Right atrium auricular region (tissue), 2 donors: ENCODE results near the gene GPR3. TPM values are rescaled to one million over a fixed set of nuclear protein-coding genes. Genes with fewer than 3 reads are reported as not detected.

ENCODE experiments used
- DNase-seq: peaks from one replicate; pipeline ENCODE4 v3.0.0-alpha.2; 2019; ENCODE audit warnings: low spot score
- H3K27ac ChIP-seq, 2 donors: fragments of 200-600 bp; sonication (generic); 1 replicate in 1 of 2; 2 replicates in 1 of 2; pipeline ENCODE4 v1.5.1; 2016 to 2019
- H3K27me3 ChIP-seq, 2 donors: fragments of 200-600 bp; sonication (generic); one replicate each; pipeline versions ENCODE4 v1.5.1 to v1.6.0; 2017 to 2019
- H3K36me3 ChIP-seq: fragments of 200-600 bp; sonication (generic); one replicate; pipeline ENCODE4 v1.5.1; 2016
- H3K4me1 ChIP-seq, 2 donors: fragments of 200-600 bp; sonication (generic); one replicate each; pipeline versions ENCODE4 v1.5.1 to v1.6.0; 2017 to 2019
- H3K4me3 ChIP-seq, 2 donors: fragments of 200-600 bp; sonication (generic); 1 replicate in 1 of 2; 2 replicates in 1 of 2; pipeline ENCODE4 v1.5.1; 2017 to 2019; ENCODE audit warnings: mild to moderate bottlenecking in 1 of 2, moderate library complexity in 1 of 2
- H3K9me3 ChIP-seq, 2 donors: fragments of 200-600 bp; sonication (generic); one replicate each; pipeline ENCODE4 v1.5.1; 2019
- total RNA-seq, 2 donors: library from RNA; depleted of rRNA; stranded (reverse); fragments of >200 nt; gene quantifications; one replicate each; pipeline ENCODE4 v1.1.0, GENCODE V29; 2016
- TF ChIP-seq, protein P1 (sequence below), 2 donors: fragments of 200-600 bp; sonication (generic); IDR thresholded peaks; one replicate each; pipeline ENCODE4 v1.5.1; 2019; ENCODE audit warnings: antibody characterized with exemption in 2 of 2

The GPR3 gene
- total RNA-seq, 2 donors from 2014 or later, result 2.9 to 4.4 TPM

GRCh38 chr1:27365372-27366112, 26.9 kb upstream of the GPR3 start:
- Histone ChIP-seq H3K27me3 (no peaks in the 10 kb centered on the region), H3K4me1 (peaks cover 0 to 44% of the 10 kb centered on the region in 2 donors)
- peak; percentile 94 for DNase-seq

DNA sequence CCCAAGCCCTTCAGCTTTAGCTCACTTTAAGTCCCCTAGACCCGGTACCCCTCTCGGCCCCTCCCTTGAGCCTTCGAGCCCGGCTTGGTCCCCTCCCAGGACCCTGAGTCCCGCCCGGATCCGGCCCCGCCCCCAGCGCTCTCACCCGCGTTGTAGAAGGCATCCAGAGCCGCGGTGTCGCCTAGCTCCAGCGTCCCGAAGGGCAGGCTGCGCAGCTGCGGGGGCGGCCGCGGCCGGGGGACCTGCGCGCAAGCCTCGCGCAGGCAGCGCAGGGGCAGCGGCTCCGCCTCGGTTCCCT, 26.4 kb upstream of the GPR3 start:
- DNase-seq, result peak; percentile 88
- Histone ChIP-seq H3K4me1 (peaks cover 0 to 44% of the 10 kb centered on the region in 2 donors), H3K27ac (peak overlapping the region; percentile 99), H3K27me3 (no peaks in the 10 kb centered on the region), H3K36me3 (peaks cover 38% of the 10 kb centered on the region), H3K4me3 (peak overlapping the region; percentile 72 to 79), H3K9me3 (no peaks in the 10 kb centered on the region)
- TF ChIP-seq, protein P1, sequence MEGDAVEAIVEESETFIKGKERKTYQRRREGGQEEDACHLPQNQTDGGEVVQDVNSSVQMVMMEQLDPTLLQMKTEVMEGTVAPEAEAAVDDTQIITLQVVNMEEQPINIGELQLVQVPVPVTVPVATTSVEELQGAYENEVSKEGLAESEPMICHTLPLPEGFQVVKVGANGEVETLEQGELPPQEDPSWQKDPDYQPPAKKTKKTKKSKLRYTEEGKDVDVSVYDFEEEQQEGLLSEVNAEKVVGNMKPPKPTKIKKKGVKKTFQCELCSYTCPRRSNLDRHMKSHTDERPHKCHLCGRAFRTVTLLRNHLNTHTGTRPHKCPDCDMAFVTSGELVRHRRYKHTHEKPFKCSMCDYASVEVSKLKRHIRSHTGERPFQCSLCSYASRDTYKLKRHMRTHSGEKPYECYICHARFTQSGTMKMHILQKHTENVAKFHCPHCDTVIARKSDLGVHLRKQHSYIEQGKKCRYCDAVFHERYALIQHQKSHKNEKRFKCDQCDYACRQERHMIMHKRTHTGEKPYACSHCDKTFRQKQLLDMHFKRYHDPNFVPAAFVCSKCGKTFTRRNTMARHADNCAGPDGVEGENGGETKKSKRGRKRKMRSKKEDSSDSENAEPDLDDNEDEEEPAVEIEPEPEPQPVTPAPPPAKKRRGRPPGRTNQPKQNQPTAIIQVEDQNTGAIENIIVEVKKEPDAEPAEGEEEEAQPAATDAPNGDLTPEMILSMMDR (IDR thresholded peaks at IDR 0.05), result no peak

More at GRCh38 chr1:27365372-27366112, 26.9 kb upstream of the GPR3 start:
- TF ChIP-seq, protein P1 (IDR thresholded peaks at IDR 0.05), result peak in 1 of 2 donors; percentile 3
- peak overlapping the region; percentile 72 to 79 for H3K4me3 ChIP-seq
- H3K36me3 ChIP-seq, result peaks cover 43% of the 10 kb centered on the region
- no peaks in the 10 kb centered on the region for H3K9me3 ChIP-seq
- peak overlapping the region; percentile 99 for H3K27ac ChIP-seq

GRCh38 chr1:27366411-27367159, 25.8 kb upstream of the GPR3 start, which contains the start of gene MAP3K6:
Gene MAP3K6 (minus strand): TSS chr1:27366961. CDS start chr1:27366597, 364 bp downstream.
- peaks cover 33% of the 10 kb centered on the region for H3K36me3 ChIP-seq
- peak within 1 kb of the TSS; percentile 72 to 79 for H3K4me3 ChIP-seq
- H3K27me3 ChIP-seq, result no peaks in the 10 kb centered on the region
- peaks cover 0 to 44% of the 10 kb centered on the region in 2 donors for H3K4me1 ChIP-seq
- peak; percentile 95 for DNase-seq
- TF ChIP-seq, protein P1 (IDR thresholded peaks at IDR 0.05), result peak in 1 of 2 donors; percentile 51
- no peaks in the 10 kb centered on the region for H3K9me3 ChIP-seq
- peak within 1 kb of the TSS; percentile 99 for H3K27ac ChIP-seq

GRCh38 chr1:27367160-27367650, 25.2 kb upstream of the GPR3 start:
- Histone ChIP-seq H3K4me1 (peaks cover 0 to 44% of the 10 kb centered on the region in 2 donors), H3K4me3 (peak overlapping the region; percentile 72 to 79)
- TF ChIP-seq, protein P1 (IDR thresholded peaks at IDR 0.05), result no peak

DNA sequence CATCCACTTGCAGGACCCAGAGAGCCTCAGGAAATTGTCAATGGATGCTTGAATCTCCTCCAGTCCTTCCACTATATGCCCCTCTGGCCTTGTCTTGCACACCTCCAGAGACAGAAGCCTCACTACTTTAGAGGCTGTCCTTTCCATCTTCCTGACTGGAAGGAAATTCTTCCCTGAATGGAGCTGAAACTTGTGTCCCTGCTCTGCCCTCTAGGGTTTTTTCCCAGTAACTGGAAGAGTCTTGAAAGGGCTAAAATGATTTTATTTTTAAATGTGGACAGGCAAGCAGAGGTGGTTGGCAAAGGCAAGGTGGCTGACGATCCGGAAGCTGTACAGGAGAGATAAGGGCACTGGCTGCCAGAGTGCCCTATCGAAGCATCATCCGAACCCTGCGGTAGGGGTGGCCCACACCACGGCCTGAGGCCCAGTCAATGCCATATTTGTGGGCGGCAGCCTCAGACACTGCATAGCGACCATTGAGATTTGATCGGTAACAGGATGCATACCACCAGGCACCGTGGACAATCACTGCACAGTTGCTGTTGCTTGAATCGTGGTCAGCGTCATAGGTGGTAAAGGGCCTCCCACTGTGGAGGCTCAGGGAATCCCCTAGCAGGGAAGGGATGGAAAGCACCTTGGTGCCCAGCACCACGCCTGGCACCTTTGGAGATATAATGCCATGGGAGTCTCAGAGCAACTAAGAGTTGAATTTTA, 23.4 kb upstream of the GPR3 start:
- H3K9me3 ChIP-seq, result no peaks in the 10 kb centered on the region
- H3K27ac ChIP-seq, result peak overlapping the region; percentile 11 to 39
- no peaks in the 10 kb centered on the region for H3K27me3 ChIP-seq
- peaks cover 8% of the 10 kb centered on the region for H3K36me3 ChIP-seq
- TF ChIP-seq, protein P1 (IDR thresholded peaks at IDR 0.05), result peak in 1 of 2 donors; percentile 41
- H3K4me1 ChIP-seq, result peaks cover 0 to 40% of the 10 kb centered on the region in 2 donors
- H3K4me3 ChIP-seq, result no peak overlapping the region
- DNase-seq, result no peak

More at GRCh38 chr1:27367160-27367650, 25.2 kb upstream of the GPR3 start:
- Histone ChIP-seq H3K9me3 (no peaks in the 10 kb centered on the region), H3K27ac (peak overlapping the region; percentile 99), H3K27me3 (no peaks in the 10 kb centered on the region), H3K36me3 (peaks cover 27% of the 10 kb centered on the region)
- DNase-seq, result no peak
